Measurements from ENCODE around the gene NR2E3.
"Not testable (repeated sequence)": the region's sequence is repeated elsewhere in the genome, so short reads cannot be mapped to it uniquely, and the experiment has no call there.

Gene NR2E3

DNA sequence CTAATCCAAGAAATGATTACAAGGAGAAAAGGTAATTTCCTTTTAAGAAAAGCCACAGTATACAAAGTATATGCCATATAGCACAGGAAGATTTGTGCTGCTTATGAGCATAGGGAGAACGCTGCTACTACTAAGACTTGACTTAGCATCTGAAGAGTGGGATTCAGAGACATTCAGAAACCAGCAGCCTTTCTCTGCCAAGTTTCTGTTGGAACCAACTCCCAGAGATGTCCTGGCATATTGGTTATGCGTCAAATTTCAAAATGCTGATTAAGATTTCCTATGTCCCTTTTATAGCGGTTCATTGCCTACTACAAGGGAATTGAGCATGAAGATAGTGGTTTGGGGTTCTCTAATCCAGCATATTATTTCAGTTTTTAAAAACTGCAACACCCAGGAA, 4.9 kb downstream of the NR2E3 start:
- DNase-seq (ENCODE audit: low spot score): no peak

DNA sequence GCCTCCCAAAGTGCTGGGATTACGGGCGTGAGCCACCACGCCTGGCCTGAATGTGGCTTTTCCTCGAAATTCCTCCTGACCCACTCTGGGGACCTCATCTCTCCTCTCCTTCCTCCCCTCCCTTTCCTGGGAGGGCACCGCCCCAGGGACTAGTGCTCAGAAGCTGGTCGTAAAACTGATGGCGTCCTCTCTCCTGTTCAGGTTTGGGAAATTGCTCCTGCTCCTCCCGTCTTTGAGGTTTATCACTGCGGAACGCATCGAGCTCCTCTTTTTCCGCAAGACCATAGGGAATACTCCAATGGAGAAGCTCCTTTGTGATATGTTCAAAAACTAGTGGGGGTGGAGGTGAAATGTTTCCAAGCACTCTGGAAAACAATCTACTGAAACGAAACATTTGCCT, 7.0 kb downstream of the NR2E3 start:
- DNase-seq (ENCODE audit: low spot score): no peak

DNA sequence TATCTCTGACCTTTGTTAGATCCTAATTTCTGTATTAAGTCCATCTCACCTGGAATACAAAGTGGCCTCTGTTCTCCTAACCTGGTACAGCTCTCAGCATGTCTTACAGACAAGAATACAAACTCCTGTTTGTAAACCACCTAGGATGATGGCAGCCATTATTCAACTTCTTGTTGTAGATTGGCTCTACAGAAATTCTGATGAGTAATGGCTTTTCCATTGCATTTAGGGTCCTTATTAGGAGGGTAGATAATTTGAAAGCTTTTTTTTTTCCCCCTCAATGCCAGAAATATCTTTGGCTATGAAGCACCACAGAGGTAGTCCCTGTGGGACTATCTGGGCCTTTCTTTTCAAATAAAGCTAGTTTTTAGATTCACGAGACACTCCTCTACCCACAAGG, 9.8 kb downstream of the NR2E3 start:
- DNase-seq (ENCODE audit: low spot score): no peak

DNA sequence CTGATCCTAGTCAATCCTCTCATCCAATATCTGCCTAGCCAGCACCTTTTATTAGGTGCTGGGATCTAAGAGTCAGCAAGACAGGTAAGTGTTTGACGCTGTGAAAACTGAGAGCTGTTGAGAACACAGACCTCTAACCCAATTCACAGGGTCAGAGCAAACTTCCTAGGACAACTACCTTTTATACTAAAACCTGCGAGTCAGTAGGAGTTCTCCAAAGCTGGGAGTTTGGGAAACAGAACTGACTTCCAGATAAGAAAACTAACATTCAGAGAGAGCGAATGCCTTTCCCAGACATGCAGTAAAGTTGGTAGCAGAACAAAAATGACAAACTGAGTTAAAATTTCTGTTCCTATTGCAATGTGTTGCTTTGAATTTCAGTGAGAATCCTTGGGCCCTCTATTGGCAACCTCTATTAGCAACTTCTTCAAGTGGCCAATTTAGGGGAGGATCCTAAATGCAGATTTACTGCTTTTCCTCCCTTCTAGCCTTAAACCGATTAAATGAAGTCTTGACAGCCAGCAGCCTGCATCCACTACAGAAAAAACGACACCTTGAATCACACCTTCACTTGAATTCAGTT, 11.3 kb downstream of the NR2E3 start:
- no peak for DNase-seq (ENCODE audit: low spot score)

DNA sequence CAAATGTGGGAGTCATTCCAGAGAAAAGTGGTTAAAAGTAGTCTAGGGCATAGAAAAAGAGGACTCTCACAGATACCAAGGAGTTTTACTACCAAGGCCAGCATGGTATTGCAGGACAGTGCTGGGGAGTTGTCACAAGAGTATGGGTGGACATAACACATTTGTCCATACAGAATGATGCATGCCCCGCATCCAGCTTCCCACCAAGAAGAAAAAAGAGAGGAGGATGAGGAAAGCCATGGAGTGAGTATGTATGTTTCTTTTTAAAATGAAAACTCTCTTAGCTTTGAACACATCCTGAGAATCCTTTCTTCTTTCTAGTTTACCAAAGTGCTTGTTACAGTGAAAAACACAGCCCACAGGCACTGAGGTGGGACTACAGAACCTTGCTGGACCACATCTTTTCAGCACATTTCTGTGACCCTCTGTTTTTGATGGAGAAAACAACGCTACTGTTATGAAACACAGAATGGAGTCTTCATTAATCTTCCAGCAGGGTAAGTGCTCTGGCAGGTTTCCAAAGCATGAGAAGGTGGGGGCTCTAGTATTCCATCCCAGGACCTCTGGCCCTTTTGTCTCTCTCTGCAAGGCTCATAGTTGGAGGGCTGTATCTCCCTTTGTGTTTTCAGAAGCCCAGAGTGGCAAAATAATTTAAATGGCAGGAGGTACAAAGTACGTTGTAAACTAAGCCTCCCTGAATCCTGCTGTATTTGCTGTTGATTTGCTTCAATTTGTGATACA, 12.7 kb downstream of the NR2E3 start:
- no peak for DNase-seq (ENCODE audit: low spot score)

DNA sequence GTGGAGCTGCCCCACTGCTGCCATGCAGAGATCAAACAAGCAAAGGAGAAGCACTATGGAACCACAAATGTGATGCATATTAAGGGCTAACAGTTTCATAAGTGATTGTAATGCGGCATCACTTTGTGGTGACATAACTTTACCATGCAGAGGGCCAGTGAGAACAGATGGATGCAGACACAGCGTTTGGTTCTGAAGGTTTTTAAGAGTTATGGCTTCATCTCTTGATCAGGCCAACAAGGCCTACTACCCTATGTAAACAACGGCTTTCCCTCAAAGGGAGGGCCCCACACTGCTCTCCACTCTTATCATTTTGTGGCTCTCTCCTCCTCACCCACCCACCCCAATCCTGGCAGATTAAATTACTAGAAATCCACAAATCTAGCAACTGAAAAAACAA, 13.4 kb downstream of the NR2E3 start:
- no peak for DNase-seq (ENCODE audit: low spot score)

DNA sequence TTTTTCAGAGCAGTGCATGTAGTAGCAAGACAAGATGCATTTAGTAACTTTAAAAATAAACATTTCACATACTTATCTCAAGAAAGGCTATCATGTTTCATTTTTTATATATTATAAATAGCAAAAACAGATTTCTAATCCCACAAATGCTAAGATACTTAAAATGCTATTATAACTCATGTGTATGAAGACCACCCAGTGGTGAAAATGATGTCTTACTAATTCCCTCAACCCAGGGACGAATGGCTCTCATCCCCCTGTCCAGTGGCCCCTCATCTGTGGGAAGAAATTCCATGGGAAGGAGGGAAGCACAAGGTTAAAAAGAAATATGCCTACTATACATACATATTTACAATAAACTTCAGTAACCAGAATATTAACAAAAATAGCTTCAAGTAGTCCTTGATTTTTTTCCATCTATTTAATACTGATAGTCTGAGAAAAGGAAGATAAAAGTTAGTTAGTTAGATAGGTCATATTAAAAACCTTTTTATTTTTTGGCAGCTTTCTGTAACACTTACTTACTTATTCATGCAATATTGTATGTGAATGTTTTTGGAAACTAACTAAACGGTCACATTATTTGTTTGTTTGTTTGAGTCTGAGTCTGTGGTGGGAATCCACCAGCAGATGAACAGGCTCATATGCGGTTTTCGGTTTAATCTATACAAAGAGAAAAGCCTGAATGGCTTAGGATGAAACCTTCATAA, 14.8 kb downstream of the NR2E3 start:
- no peak for DNase-seq (ENCODE audit: low spot score)

DNA sequence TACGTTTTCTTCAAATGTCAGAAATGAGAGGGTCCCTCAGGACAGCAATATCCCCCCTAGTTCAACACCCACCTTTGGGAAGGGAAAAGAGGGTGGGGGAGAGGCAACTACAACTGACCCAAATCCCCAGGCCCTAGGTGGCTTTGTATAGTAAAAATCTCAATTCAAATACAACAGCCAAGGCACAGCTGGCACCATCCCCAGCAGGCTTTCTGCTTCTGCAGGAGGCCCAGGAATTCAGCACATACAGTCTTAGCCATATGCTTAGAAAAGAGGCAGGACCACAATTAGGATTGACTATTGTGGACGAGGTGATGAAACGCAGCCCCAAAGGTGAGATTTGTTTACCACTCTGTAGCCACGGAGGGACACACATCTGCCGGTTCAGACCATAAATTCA, 15.8 kb downstream of the NR2E3 start:
- no peak for DNase-seq (ENCODE audit: low spot score)

DNA sequence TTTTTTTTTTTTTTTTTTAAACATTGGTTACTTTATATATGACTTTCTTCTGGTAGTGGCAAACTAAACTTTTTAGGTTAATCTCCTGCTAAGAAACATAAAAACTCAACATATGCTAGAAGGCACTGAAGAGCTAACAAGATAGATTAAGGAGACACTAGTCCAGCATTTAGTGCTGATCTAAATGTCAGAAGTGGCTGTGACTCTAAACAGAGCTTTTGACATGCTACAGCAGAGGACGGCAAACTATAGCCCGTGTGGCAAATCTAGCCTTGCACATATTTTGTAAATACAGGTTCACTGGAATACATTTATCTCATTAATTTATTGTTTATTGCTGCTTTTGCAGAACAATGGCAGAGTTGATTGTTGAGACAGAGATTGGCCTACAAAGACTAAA, 20.6 kb downstream of the NR2E3 start:
- no peak for DNase-seq (ENCODE audit: low spot score)

DNA sequence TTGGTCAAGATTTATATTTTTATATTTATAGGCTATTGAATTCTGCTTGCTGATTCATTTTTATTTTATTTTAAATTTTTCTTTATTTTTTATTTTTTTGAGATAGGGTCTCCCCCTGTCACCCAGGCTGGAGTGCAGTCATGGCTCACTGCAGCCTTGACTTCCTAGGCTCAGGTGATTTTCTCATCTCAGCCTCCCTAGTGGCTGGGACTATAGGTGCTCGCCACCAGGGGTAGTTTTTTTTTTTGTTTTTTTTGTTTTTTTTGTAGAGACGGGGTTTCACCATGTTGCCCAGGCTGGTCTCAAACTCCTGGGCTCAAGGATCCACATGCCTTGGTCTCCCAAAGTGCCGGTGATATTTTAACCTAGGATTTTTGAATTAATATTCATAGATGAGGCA, 31.2 kb downstream of the NR2E3 start:
- no peak for DNase-seq (ENCODE audit: low spot score)

DNA sequence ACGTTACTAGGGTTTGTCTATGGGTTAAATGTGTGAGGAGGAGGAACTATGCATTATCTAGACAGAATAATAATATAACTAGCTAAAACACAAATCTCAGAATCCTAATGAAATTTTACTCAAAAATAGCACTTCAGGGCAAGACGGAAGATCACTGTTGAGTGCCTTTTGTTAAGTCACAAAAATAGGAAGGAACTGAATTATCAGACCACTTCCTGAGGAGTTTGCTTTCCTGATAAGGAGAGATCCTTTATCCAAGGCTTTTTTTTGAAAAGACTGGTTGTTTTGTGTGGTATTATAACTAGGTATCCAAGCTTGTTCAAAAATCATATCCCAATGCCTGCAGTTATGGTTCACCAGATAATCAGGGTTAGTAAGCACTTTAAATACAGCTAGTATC, 34.6 kb downstream of the NR2E3 start:
- no peak for DNase-seq (ENCODE audit: low spot score)

DNA sequence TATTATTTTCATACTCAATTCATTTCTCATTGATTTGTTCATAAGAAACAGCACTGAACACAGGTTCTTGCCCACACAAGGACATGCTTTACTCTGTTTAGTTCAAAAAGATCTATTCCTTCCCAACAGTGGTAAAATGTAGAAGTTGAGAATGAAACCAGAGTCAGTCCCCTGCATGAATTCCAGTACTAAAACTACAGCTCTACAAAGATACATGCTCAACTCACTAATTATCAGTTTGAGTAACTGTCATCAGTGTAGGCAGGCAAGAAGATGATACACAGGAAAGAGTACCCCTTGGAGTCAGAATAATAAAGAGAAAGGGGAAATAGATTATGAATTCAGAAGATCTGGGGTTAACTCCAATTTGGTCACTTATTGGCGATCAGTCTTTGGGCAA, 43.2 kb downstream of the NR2E3 start:
- DNase-seq (ENCODE audit: low spot score): no peak

DNA sequence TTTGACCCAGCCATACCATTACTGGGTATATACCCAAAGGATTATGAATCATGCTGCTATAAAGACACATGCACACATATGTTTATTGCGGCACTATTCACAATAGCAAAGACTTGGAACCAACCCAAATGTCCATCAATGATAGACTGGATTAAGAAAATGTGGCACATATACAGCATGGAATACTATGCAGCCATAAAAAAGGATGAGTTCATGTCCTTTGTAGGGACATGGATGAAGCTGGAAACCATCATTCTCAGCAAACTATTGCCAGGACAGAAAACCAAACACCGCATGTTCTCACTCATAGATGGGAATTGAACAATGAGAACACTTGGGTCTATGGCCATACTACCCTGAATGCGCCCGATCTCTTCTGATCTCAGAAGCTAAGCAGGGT, 47.9 kb downstream of the NR2E3 start:
- not testable (repeated sequence) for DNase-seq (ENCODE audit: low spot score)

Measured in LoVo (cell line).